Brain microvascular endothelial cell (primary cell): ENCODE data around the gene TBXAS1.

ENCODE experiments used
- DNase-seq: peaks from one replicate; pipeline ENCODE4 v3.0.0-alpha.2; 2020
- H3K27ac ChIP-seq: fragments of 250-450 bp; sonication (Bioruptor Pico); 2 replicates; pipeline ENCODE4 v1.5.1; 2020; ENCODE audit warnings: mild to moderate bottlenecking, moderate library complexity
- H3K27me3 ChIP-seq: fragments of 250-450 bp; sonication (Bioruptor Pico); replicated peaks from 2 replicates; pipeline ENCODE4 v1.5.1; 2020; ENCODE audit warnings: mild to moderate bottlenecking
- H3K36me3 ChIP-seq: fragments of 250-450 bp; sonication (Bioruptor Pico); replicated peaks from 2 replicates; pipeline ENCODE4 v1.5.1; 2020; ENCODE audit warnings: mild to moderate bottlenecking
- H3K4me3 ChIP-seq: 2 replicates; pipeline ENCODE4 v1.5.1; 2011; ENCODE audit warnings: low read depth, mild to moderate bottlenecking, control low read depth, low read length, moderate library complexity
- in situ Hi-C: cut with HindIII; loops from 2 replicates; pipeline ENCODE4 v1.10.0; 2017; ENCODE audit warnings: low sequenced_read_pairs, low pct_ligation_motif_present
- TF ChIP-seq, protein P1 (sequence below): IDR thresholded peaks from 2 replicates; pipeline ENCODE4 v1.5.1; 2011; ENCODE audit warnings: low read depth, mild to moderate bottlenecking, moderate library complexity, low read length, control low read depth, inconsistent platforms; ENCODE audit errors: missing control alignments

TBXAS1 gene

GRCh38 chr7:139909379-139910050, 80.5 kb downstream of the TBXAS1 start:
- Histone ChIP-seq H3K4me3 (no peak overlapping the region), H3K27me3 (no peaks in the 10 kb centered on the region), H3K36me3 (no peaks in the 10 kb centered on the region), H3K27ac (no peak overlapping the region)
- peak; percentile 66 for DNase-seq
- TF ChIP-seq, protein P1, sequence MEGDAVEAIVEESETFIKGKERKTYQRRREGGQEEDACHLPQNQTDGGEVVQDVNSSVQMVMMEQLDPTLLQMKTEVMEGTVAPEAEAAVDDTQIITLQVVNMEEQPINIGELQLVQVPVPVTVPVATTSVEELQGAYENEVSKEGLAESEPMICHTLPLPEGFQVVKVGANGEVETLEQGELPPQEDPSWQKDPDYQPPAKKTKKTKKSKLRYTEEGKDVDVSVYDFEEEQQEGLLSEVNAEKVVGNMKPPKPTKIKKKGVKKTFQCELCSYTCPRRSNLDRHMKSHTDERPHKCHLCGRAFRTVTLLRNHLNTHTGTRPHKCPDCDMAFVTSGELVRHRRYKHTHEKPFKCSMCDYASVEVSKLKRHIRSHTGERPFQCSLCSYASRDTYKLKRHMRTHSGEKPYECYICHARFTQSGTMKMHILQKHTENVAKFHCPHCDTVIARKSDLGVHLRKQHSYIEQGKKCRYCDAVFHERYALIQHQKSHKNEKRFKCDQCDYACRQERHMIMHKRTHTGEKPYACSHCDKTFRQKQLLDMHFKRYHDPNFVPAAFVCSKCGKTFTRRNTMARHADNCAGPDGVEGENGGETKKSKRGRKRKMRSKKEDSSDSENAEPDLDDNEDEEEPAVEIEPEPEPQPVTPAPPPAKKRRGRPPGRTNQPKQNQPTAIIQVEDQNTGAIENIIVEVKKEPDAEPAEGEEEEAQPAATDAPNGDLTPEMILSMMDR = no peak
- in situ Hi-C loops = no loop called here

- TF ChIP-seq, protein P1 = no peak
- H3K4me3 ChIP-seq = no peak overlapping the region
- no peaks in the 10 kb centered on the region for H3K36me3 ChIP-seq
- in situ Hi-C loops = no loop called here
- H3K27ac ChIP-seq = no peak overlapping the region
- H3K27me3 ChIP-seq = no peaks in the 10 kb centered on the region
- DNase-seq = no peak
These were observed 84.2 kb downstream of the TBXAS1 start for GRCh38 chr7:139913021-139913844.

DNA sequence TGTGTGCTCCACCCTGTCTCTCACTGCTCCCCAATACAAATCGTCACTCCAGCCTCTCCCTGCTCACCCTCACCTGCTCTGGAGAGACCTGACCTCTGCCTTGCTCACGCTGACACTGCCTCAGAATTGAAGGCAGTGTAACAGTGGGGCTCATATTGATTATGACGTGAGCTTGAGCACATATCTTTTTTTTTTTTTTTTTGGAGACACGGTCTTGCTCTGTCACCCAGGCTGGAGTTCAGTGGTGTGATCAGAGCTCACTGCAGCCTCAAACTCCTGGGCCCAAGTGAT, 84.7 kb downstream of the TBXAS1 start:
- H3K27ac ChIP-seq = no peak overlapping the region

GRCh38 chr7:139914306-139915267, 85.5 kb downstream of the TBXAS1 start:
- no peaks in the 10 kb centered on the region for H3K36me3 ChIP-seq
- H3K4me3 ChIP-seq = no peak overlapping the region
- DNase-seq = peak; percentile 18
- peak overlapping the region; percentile 84 for H3K27ac ChIP-seq
- H3K27me3 ChIP-seq = no peaks in the 10 kb centered on the region
- TF ChIP-seq, protein P1 = no peak
- in situ Hi-C loops = no loop called here

More for the DNA sequence above, 84.7 kb downstream of the TBXAS1 start:
- in situ Hi-C loops = no loop called here
- TF ChIP-seq, protein P1 = no peak
- no peaks in the 10 kb centered on the region for H3K27me3 ChIP-seq
- no peak for DNase-seq
- no peaks in the 10 kb centered on the region for H3K36me3 ChIP-seq
- H3K4me3 ChIP-seq = no peak overlapping the region

DNA sequence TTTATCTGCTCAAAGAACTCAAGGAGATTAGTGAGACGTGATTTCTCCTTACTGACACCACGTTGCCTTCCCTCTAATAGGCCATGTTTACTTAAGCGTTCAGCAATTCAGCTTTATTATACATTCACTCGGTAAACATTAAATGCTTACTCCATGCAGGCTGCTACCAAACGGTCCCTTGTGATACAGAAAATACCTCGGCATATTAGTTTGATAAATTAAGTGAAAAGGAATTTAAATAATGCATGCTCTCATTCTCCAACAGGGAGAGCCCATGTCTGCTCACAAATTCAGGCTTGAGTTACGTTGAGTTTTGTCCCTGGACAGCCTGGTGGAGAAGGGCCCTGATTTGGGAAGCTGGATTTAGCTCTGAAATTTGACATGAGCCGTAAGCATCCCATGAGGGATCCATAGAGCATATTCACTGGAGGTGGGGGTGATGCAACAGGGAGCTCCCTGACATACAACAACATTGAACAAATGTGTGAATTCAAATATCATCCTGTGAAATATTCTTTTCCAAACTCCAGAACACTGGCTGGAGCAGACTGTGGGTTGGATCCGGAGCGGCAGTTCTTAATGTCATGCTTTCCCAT, 86.3 kb downstream of the TBXAS1 start:
- Histone ChIP-seq H3K27ac (peak overlapping the region; percentile 84), H3K27me3 (no peaks in the 10 kb centered on the region), H3K36me3 (no peaks in the 10 kb centered on the region), H3K4me3 (no peak overlapping the region)
- TF ChIP-seq, protein P1 = no peak
- DNase-seq = peak; percentile 34
- in situ Hi-C loops = no loop called here
